Common myeloid progenitor, CD34-positive (primary cell): ENCODE results near the gene ANKRD52. TPM values are rescaled to one million over a fixed set of nuclear protein-coding genes. Genes with fewer than 3 reads are reported as not detected.

ENCODE experiments used
- CTCF ChIA-PET: fragments of 350-600 bp; sonication (Branson Sonifier 250); formaldehyde crosslinking; loops from one replicate; lab custom pipeline; 2021; ENCODE audit warnings: antibody characterized with exemption; lab: Charles Lee
- POLR2A ChIA-PET: fragments of 350-600 bp; sonication (Branson Sonifier 250); formaldehyde crosslinking; loops from one replicate; lab custom pipeline; 2021; ENCODE audit warnings: antibody characterized with exemption; lab: Charles Lee
- DNase-seq, 3 donors: peaks; one replicate each; pipeline versions ENCODE4 v3.0.0 to v3.0.0-alpha.2; 2013
- H3K27ac ChIP-seq, 2 experiments: 1 replicate in 1 of 2; 2 replicates in 1 of 2; pipeline ENCODE4 v1.7.0; 2013; ENCODE audit warnings: inconsistent platforms in 2 of 2, low read length in 2 of 2, mild to moderate bottlenecking in 2 of 2, low read depth in 1 of 2, moderate library complexity in 1 of 2; ENCODE audit not compliant: severe bottlenecking in 2 of 2, insufficient read depth in 1 of 2, poor library complexity in 1 of 2
- H3K27me3 ChIP-seq, 5 experiments: replicated peaks in 2 of 5; 1 replicate in 3 of 5; 2 replicates in 2 of 5; pipeline versions ENCODE4 v1.6.1 to v1.7.0; 2013; ENCODE audit warnings: low read length in 4 of 5, mild to moderate bottlenecking in 2 of 5, moderate library complexity in 2 of 5, inconsistent platforms in 1 of 5; ENCODE audit not compliant: insufficient read depth in 5 of 5, control insufficient read depth in 4 of 5
- H3K36me3 ChIP-seq, 4 experiments: 1 replicate in 2 of 4; 2 replicates in 2 of 4; pipeline versions ENCODE4 v1.6.1 to v1.7.0; 2013; ENCODE audit warnings: low read length in 3 of 4, control low read depth in 1 of 4, mild to moderate bottlenecking in 1 of 4; ENCODE audit not compliant: control insufficient read depth in 4 of 4, insufficient read depth in 4 of 4
- H3K4me1 ChIP-seq, 4 experiments: 1 replicate in 3 of 4; 2 replicates in 1 of 4; pipeline versions ENCODE4 v1.6.1 to v1.7.1; 2013; ENCODE audit warnings: low read length in 3 of 4, mild to moderate bottlenecking in 3 of 4, control low read depth in 1 of 4, inconsistent platforms in 1 of 4, moderate library complexity in 1 of 4; ENCODE audit not compliant: control insufficient read depth in 4 of 4, insufficient read depth in 4 of 4; ENCODE audit errors: control extremely low read depth in 1 of 4
- H3K4me3 ChIP-seq, 7 experiments: 1 replicate in 4 of 7; 2 replicates in 3 of 7; pipeline versions ENCODE4 v1.5.1 to v1.7.0; 2013; ENCODE audit warnings: mild to moderate bottlenecking in 7 of 7, low read length in 6 of 7, moderate library complexity in 6 of 7, inconsistent platforms in 2 of 7, low read depth in 2 of 7, control low read depth in 1 of 7; ENCODE audit not compliant: insufficient read depth in 4 of 7, control insufficient read depth in 1 of 7; ENCODE audit errors: extremely low read depth in 1 of 7
- H3K9me3 ChIP-seq, 5 experiments: 1 replicate in 4 of 5; 2 replicates in 1 of 5; pipeline versions ENCODE4 v1.6.1 to v1.7.1; 2013; ENCODE audit warnings: low read length in 4 of 5, mild to moderate bottlenecking in 2 of 5, inconsistent platforms in 1 of 5, low read depth in 1 of 5, moderate library complexity in 1 of 5; ENCODE audit not compliant: control insufficient read depth in 4 of 5, insufficient read depth in 2 of 5; ENCODE audit errors: control extremely low read depth in 1 of 5
- WGBS: methylation state at CpG from one replicate; pipeline ENCODE4 v1.1.5; 2013; ENCODE audit not compliant: insufficient coverage; 5-methylcytosine and 5-hydroxymethylcytosine counted together
- polyA plus RNA-seq: library from polyadenylated mRNA; unstranded; fragments of 120-200 nt; gene quantifications from one replicate; pipeline ENCODE4 v1.2.1, GENCODE V29; 2013

The ANKRD52 gene
- 15.0 TPM for polyA plus RNA-seq

DNA sequence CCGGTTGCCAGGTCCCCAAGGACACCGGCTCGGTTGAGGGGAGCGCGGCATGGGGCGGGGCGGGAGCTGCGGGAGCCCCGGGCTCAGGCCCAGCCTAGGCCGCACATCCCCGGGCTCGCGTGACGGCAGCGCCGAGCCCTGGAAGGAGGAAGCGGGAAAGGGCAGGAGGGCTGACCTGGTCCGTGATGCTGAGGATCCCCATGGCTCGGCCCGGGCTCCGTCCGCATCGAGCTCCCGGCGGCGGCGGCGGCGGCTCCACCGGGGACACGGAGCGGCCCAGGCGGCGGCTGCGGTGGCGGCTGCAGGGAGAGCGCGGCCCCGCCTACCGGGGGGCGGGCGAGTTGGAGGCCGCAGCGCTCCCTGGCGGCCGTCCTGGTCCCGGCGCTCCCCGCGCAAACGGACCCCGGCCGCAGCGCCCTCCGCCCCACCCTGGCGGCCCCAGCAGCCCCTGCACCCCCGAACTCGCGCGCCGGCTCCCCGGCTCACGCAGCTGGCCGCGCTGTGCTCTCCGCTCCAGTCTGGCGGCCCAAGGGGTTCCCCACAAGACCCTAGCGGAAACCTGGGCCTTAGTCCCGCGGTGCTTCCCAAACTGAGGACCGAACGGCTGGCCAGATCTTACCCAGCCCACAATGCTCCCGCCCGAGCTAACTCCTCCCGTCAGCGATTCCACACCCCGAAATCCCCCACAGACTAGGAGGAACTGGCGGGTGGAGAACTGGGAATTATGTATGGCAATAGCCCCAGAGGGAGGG lies at the start of gene ANKRD52:
Gene ANKRD52 (minus strand): TSS at position 317 of the 752 bp plus-strand sequence. CDS start 115 bp downstream, at position 202.
- Histone ChIP-seq H3K27me3 (no peaks in the 10 kb centered on the region), H3K9me3 (no peaks in the 10 kb centered on the region), H3K4me3 (peak within 1 kb of the TSS; percentile 74 to 86 (median 84)), H3K4me1 (peaks cover 0 to 19% (median 15%) of the 10 kb centered on the region in 4 experiments), H3K27ac (peak within 1 kb of the TSS; percentile 46 to 74), H3K36me3 (peaks cover 5 to 27% (median 20%) of the 10 kb centered on the region in 4 experiments)
- peak; percentile 77 to 88 (median 87) for DNase-seq
- ChIA-PET CTCF (interaction anchor here (0.6 to 4.0 kb wide), 23 partner anchors 9 to 142 kb away, joined by 3 to 24 read pairs (median 4); partner anchors contain the start of genes CNPY2, RNF41, RPL41 and SLC39A5), POLR2A (interaction anchor here (0.6 to 1.8 kb wide), 4 partner anchors 9 to 82 kb away, joined by 3 to 7 read pairs (median 4); partner anchors contain the start of genes COQ10A and RNF41)
- 0% methylated on average over 50 of the region's 78 CpGs for WGBS

DNA sequence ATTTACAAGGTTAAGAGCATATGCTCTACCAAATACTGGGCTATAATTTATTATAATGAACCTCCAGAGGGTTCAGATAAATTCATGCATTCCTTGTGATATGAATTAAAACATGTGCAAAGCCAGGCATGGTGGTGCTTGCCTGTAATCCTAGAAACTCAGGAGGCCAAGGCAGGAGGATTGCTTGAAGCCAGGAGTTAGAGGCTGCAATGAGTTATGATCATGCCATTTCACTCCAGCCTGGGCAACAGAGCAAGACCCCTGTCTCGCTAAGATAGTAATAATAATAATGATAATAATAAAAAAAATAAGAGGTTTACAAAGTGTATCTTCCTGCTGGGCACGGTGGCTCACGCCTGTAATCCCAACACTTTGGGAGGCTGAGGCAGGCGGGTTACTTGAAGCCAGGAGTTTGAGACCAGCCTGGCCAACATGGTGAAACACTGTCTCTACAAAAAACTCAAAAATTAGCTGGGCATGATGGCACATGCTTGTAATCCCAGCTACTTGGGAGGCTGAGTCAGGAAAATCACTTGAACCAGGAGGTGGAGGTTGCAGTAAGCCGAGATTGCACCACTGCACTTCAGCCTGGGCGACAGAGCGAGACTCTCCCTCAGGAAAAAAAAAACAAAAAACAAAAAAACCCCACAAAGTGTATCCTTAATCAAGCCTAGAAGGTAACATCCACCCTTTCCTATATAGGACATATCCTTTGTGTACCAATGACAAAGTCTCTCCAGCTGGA lies 49.2 kb upstream of the ANKRD52 start:
- ChIA-PET CTCF (interaction anchor here (1.0 to 1.6 kb wide), 4 partner anchors 8 to 17 kb away, joined by 3 to 4 read pairs (median 4); partner anchors contain the start of gene CS), POLR2A (interaction anchor here (0.5 kb wide), 1 partner anchor 47 kb away, joined by 4 read pairs; no protein-coding TSS in a partner anchor)
- Histone ChIP-seq H3K27ac (no peak overlapping the region), H3K4me1 (no peaks in the 10 kb centered on the region), H3K27me3 (no peaks in the 10 kb centered on the region), H3K36me3 (peaks cover 17 to 50% (median 40%) of the 10 kb centered on the region in 4 experiments), H3K4me3 (no peak overlapping the region), H3K9me3 (no peaks in the 10 kb centered on the region)
- 100% methylated on average over 2 of the region's 7 CpGs for WGBS
- no peak for DNase-seq

DNA sequence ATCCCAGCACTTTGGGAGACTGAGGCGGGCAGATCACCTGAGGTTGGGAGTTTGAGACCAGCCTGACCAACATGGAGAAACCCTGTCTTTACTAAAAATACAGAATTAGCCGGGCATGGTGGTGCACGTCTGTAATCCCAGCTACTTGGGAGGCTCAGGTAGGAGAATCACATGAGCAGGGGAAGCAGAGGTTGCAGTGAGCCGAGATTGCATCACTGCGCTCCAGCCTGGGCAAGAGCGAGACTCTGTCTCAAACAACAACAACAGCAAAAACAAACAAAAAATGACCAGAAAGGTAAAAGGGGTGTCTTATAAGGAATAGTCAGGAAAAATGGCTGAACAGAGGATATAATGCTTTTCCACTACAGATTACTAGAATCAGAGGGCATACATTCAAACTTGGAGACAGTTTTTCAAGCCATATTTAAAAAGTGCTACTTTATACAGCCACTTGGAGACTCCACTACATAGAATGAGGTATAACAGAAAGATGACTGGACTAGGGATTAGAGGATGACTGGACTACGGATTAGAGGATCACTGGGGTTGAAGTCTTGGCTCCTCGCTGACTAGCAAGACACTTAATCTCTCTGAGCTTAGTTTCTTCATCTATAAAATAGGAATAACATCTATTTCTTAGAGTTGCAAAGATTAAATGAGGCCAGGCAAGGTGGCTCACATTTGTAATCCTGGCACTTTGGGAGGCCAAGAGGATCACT lies 46.8 kb upstream of the ANKRD52 start:
- H3K27me3 ChIP-seq, result no peaks in the 10 kb centered on the region
- POLR2A ChIA-PET, result no interaction called here
- no peak for DNase-seq
- no peaks in the 10 kb centered on the region for H3K9me3 ChIP-seq
- WGBS, result 100% methylated on average over 5 of the region's 8 CpGs
- H3K4me1 ChIP-seq, result peaks cover 0 to 11% (median 10%) of the 10 kb centered on the region in 4 experiments
- H3K4me3 ChIP-seq, result no peak overlapping the region
- H3K27ac ChIP-seq, result no peak overlapping the region
- H3K36me3 ChIP-seq, result peaks cover 14 to 41% (median 26%) of the 10 kb centered on the region in 4 experiments
- CTCF ChIA-PET, result interaction anchor here (1.0 to 1.6 kb wide), 3 partner anchors 11 to 116 kb away, joined by 3 to 4 read pairs (median 3); partner anchors contain the start of genes CNPY2, PAN2 and SMARCC2

DNA sequence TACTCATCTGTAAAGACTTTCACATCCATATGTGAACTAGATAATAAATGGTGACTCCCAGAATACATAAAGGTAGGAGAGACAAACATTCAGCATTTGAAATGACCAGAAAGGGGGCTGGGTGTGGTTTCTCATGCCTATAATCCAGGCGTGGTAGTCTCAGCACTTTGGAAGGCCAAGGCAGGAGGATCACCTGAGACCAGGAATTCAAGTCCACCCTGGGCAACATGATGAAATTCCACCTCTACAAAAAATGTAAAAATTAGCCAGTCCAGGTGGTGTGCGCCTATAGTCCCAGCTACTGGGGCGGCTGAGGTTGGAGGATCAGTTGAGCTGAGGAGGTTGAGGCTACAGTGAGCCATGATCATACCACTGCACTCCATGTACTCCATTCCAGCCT lies 46.1 kb upstream of the ANKRD52 start:
- CTCF ChIA-PET, result interaction anchor here (1.0 to 1.6 kb wide), 3 partner anchors 12 to 115 kb away, joined by 3 to 4 read pairs (median 3); partner anchors contain the start of genes CNPY2, PAN2 and SMARCC2
- POLR2A ChIA-PET, result no interaction called here
- Histone ChIP-seq H3K36me3 (peaks cover 11 to 37% (median 21%) of the 10 kb centered on the region in 4 experiments), H3K27ac (no peak overlapping the region), H3K4me3 (no peak overlapping the region), H3K4me1 (peaks cover 2 to 16% (median 13%) of the 10 kb centered on the region in 4 experiments), H3K9me3 (no peaks in the 10 kb centered on the region), H3K27me3 (no peaks in the 10 kb centered on the region)
- WGBS, result 97% methylated on average over 3 of the region's 3 CpGs
- no peak for DNase-seq

DNA sequence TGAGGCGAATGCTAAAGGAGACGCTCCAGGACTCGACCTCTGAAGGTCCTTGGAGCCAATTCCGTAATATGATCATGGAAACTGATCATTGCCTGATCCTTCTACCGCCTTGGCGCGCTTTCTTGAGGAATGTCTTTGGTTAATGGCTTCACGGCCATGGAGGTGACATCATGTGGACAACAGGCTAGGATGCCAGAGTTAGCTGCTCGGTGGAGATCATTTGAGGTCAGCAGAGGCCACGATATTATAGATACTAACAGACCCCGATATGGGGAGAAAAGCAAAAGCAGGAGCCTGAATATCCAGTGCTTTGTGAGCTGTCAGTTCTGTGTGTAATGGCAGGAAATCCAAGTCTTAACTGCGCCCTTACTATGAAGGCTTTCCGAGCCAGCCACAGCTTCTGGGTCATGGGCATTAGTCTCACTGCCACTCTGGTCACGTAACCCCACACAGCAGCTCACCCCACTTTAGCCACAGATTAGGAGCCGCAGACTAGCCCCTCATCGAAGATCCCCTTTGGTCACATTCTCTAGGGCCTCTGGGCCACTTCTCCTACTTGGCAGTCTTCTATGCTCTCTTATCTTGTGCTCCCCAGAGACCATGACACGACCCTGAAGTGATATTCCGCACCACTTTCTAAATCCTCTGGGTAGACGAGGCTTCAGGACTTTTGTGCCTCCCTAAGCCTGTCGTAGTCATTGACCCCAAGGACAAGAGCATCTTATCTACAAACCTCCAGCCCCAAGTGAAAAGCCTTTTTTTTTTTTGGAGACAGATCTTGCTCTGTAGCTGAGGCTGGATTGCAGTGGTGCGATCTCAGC lies 42.7 kb upstream of the ANKRD52 start:
- ChIA-PET CTCF (interaction anchor here (0.8 to 1.3 kb wide), 4 partner anchors 19 to 113 kb away, joined by 3 to 4 read pairs (median 3); no protein-coding TSS in a partner anchor), POLR2A (interaction anchor here (0.6 to 3.0 kb wide), 3 partner anchors 12 to 31 kb away, joined by 3 to 11 read pairs (median 3); partner anchors contain the start of gene CNPY2)
- 66% methylated on average over 20 of the region's 21 CpGs for WGBS
- H3K4me1 ChIP-seq, result peaks cover 12 to 31% (median 26%) of the 10 kb centered on the region in 4 experiments
- H3K27me3 ChIP-seq, result no peaks in the 10 kb centered on the region
- H3K27ac ChIP-seq, result peak overlapping the region; percentile 65 to 90
- H3K9me3 ChIP-seq, result no peaks in the 10 kb centered on the region
- H3K36me3 ChIP-seq, result peaks cover 5 to 33% (median 13%) of the 10 kb centered on the region in 4 experiments
- DNase-seq, result peak in 1 of 3 donors; percentile 30
- H3K4me3 ChIP-seq, result peak overlapping the region in 6 of 7 experiments; percentile 46 to 85 (median 76)
